PC-9 (cell line): ENCODE results near the gene SPOCK3. TPM values are rescaled to one million over a fixed set of nuclear protein-coding genes. Genes with fewer than 3 reads are reported as not detected.

Source experiments
- BruUV-seq: library from RNA; stranded (reverse); fragments of 400-500 nt; replicated peaks from 2 replicates; lab custom pipeline; 2021; lab: Mats Ljungman, UMichigan
- CTCF ChIA-PET: fragments of 300-600 bp; sonication (Branson Sonifier 250); formaldehyde crosslinking; loops from one replicate; lab custom pipeline; 2022; ENCODE audit warnings: antibody characterized with exemption; lab: Charles Lee
- POLR2A ChIA-PET: fragments of 300-600 bp; sonication (Branson Sonifier 250); formaldehyde crosslinking; loops from one replicate; lab custom pipeline; 2022; ENCODE audit warnings: antibody characterized with exemption; ENCODE audit not compliant: unreplicated experiment; lab: Charles Lee
- DNase-seq, 2 experiments: peaks; one replicate each; pipeline versions ENCODE4 v3.0.0 to v3.0.0-alpha.2; 2015 to 2022; ENCODE audit warnings: mixed read lengths in 1 of 2
- H2AFZ ChIP-seq: fragments of 200-600 bp; sonication (generic); 2 replicates; pipeline ENCODE4 v1.8.1; 2017; ENCODE audit warnings: antibody characterized with exemption
- H3F3A ChIP-seq: fragments of 200-600 bp; sonication (generic); 2 replicates; pipeline ENCODE4 v1.8.1; 2017; ENCODE audit warnings: antibody characterized with exemption, mild to moderate bottlenecking, low read depth; ENCODE audit not compliant: insufficient read depth
- H3K27ac ChIP-seq: fragments of 200-600 bp; sonication (generic); 2 replicates; pipeline ENCODE4 v1.6.1; 2016; ENCODE audit warnings: mixed run types
- H3K27me3 ChIP-seq: fragments of 200-600 bp; sonication (generic); 2 replicates; pipeline ENCODE4 v1.6.1; 2016; ENCODE audit warnings: low read depth, mixed run types; ENCODE audit not compliant: insufficient read depth
- H3K36me3 ChIP-seq: fragments of 200-600 bp; sonication (generic); 2 replicates; pipeline ENCODE4 v1.6.1; 2016; ENCODE audit warnings: low read depth, mixed run types
- H3K4me1 ChIP-seq: fragments of 200-600 bp; sonication (generic); replicated peaks from 2 replicates; pipeline ENCODE4 v1.6.1; 2016; ENCODE audit warnings: mixed run types; ENCODE audit not compliant: insufficient read depth
- H3K4me2 ChIP-seq: fragments of 200-600 bp; sonication (generic); 2 replicates; pipeline ENCODE4 v1.6.1; 2017; ENCODE audit warnings: mixed run types
- H3K4me3 ChIP-seq: fragments of 200-600 bp; sonication (generic); 2 replicates; pipeline ENCODE4 v1.6.1; 2016; ENCODE audit warnings: mixed run types
- H3K79me2 ChIP-seq: fragments of 200-600 bp; sonication (generic); 2 replicates; pipeline ENCODE4 v1.6.1; 2017; ENCODE audit warnings: low read depth, mixed run types
- H3K9me2 ChIP-seq: fragments of 200-600 bp; sonication (generic); 2 replicates; pipeline ENCODE4 v1.8.1; 2017; ENCODE audit warnings: mild to moderate bottlenecking; ENCODE audit not compliant: insufficient read depth
- H3K9me3 ChIP-seq: fragments of 200-600 bp; sonication (generic); 2 replicates; pipeline ENCODE4 v1.8.1; 2016; ENCODE audit warnings: low read depth; ENCODE audit not compliant: insufficient read depth
- H4K20me1 ChIP-seq: fragments of 200-600 bp; sonication (generic); 2 replicates; pipeline ENCODE4 v1.8.1; 2017; ENCODE audit not compliant: insufficient read depth
- EZH2 ChIP-seq: fragments of 200-600 bp; sonication (generic); IDR thresholded peaks from 2 replicates; pipeline ENCODE4 v1.8.0; 2017; ENCODE audit warnings: antibody characterized with exemption, low read depth
- intact Hi-C: fragments of 100-400 bp; cut with micrococcal nuclease; formaldehyde crosslinking; loops from one replicate; pipeline ENCODE4 v1.10.0; 2022; ENCODE audit not compliant: unreplicated experiment
- total RNA-seq: library from RNA; stranded (reverse); gene quantifications from 2 replicates; pipeline ENCODE4 v1.2.3, GENCODE V29; 2021
- TF ChIP-seq, protein P1 (sequence below): fragments of 200-600 bp; sonication (generic); conservative IDR thresholded peaks from 2 replicates; pipeline ENCODE4 v1.6.1; 2017; ENCODE audit warnings: mixed run types, antibody characterized with exemption, mild to moderate bottlenecking, moderate library complexity

SPOCK3 gene
- total RNA-seq, 1 experiment from 2014 or later, result not detected

GRCh38 chr4:167052631-167053091 lies 181.6 kb downstream of the SPOCK3 start:
- Histone ChIP-seq H3K4me2 (no peak overlapping the region), H4K20me1 (no peaks in the 10 kb centered on the region), H3K27ac (no peak overlapping the region), H3K27me3 (no peaks in the 10 kb centered on the region), H3K9me2 (no peaks in the 10 kb centered on the region), H3K4me1 (no peaks in the 10 kb centered on the region), H3K4me3 (no peak overlapping the region), H3F3A (no peaks in the 10 kb centered on the region), H2AFZ (no peak overlapping the region), H3K79me2 (no peaks in the 10 kb centered on the region), H3K36me3 (no peaks in the 10 kb centered on the region), H3K9me3 (no peaks in the 10 kb centered on the region)
- CTCF ChIA-PET, result no interaction called here
- TF ChIP-seq EZH2, result no peak
- TF ChIP-seq, protein P1, sequence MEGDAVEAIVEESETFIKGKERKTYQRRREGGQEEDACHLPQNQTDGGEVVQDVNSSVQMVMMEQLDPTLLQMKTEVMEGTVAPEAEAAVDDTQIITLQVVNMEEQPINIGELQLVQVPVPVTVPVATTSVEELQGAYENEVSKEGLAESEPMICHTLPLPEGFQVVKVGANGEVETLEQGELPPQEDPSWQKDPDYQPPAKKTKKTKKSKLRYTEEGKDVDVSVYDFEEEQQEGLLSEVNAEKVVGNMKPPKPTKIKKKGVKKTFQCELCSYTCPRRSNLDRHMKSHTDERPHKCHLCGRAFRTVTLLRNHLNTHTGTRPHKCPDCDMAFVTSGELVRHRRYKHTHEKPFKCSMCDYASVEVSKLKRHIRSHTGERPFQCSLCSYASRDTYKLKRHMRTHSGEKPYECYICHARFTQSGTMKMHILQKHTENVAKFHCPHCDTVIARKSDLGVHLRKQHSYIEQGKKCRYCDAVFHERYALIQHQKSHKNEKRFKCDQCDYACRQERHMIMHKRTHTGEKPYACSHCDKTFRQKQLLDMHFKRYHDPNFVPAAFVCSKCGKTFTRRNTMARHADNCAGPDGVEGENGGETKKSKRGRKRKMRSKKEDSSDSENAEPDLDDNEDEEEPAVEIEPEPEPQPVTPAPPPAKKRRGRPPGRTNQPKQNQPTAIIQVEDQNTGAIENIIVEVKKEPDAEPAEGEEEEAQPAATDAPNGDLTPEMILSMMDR, result no peak
- intact Hi-C loops, result no loop called here
- no TSS peak for BruUV-seq
- no peak for DNase-seq
- POLR2A ChIA-PET, result no interaction called here

- no peak for TF ChIP-seq EZH2
- TF ChIP-seq, protein P1, result no peak
- Histone ChIP-seq H3K27me3 (no peaks in the 10 kb centered on the region), H3K4me3 (no peak overlapping the region), H3K36me3 (no peaks in the 10 kb centered on the region), H3F3A (no peaks in the 10 kb centered on the region), H2AFZ (no peak overlapping the region), H3K4me1 (no peaks in the 10 kb centered on the region), H3K4me2 (no peak overlapping the region), H3K27ac (no peak overlapping the region), H3K79me2 (no peaks in the 10 kb centered on the region), H3K9me3 (no peaks in the 10 kb centered on the region), H3K9me2 (no peaks in the 10 kb centered on the region), H4K20me1 (no peaks in the 10 kb centered on the region)
- DNase-seq, result no peak
- ChIA-PET CTCF (no interaction called here), POLR2A (no interaction called here)
- no TSS peak for BruUV-seq
- intact Hi-C loops, result no loop called here
These were observed 185.0 kb downstream of the SPOCK3 start for GRCh38 chr4:167049257-167049656.

DNA sequence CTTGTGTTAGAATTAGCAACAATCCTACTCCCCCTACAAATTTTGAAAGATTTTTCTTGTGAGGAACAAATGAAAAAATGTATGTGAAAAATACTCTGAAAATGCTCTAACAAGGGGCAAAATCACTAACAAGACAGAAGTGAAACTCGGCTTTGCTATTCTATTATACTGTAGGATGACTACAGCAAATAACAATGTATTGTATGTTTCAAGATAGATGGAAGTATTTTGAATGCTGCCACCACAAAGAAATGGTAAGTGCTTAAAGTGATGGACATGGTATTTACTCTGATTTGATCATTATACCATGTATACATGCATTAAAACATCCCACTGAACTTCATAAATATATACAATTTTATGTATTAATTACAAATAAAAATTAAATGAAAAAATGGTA lies 192.8 kb downstream of the SPOCK3 start:
- no TSS peak for BruUV-seq
- H3K4me3 ChIP-seq, result no peak overlapping the region
- H3K27ac ChIP-seq, result no peak overlapping the region
- H2AFZ ChIP-seq, result no peak overlapping the region
- ChIA-PET POLR2A (no interaction called here), CTCF (no interaction called here)
- no peak overlapping the region for H3K4me2 ChIP-seq
- H3K36me3 ChIP-seq, result no peaks in the 10 kb centered on the region
- H3K9me3 ChIP-seq, result no peaks in the 10 kb centered on the region
- H3K27me3 ChIP-seq, result no peaks in the 10 kb centered on the region
- no peak for DNase-seq
- no peaks in the 10 kb centered on the region for H3F3A ChIP-seq
- H3K79me2 ChIP-seq, result no peaks in the 10 kb centered on the region
- TF ChIP-seq EZH2, result no peak
- TF ChIP-seq, protein P1, result no peak
- intact Hi-C loops, result no loop called here
- H4K20me1 ChIP-seq, result no peaks in the 10 kb centered on the region
- no peaks in the 10 kb centered on the region for H3K9me2 ChIP-seq
- H3K4me1 ChIP-seq, result no peaks in the 10 kb centered on the region
